Right forelimb (tissue), 1 donor: ENCODE data around the gene HIVEP2.

Source experiments
- DNase-seq: peaks from one replicate; pipeline ENCODE4 v3.0.0-alpha.2; 2018

The HIVEP2 gene

GRCh38 chr6:142838821-142839685 lies 105.9 kb downstream of the HIVEP2 start:
- no peak for DNase-seq

- no peak for DNase-seq
Measured at GRCh38 chr6:142835787-142836535, 109.0 kb downstream of the HIVEP2 start.

- no peak for DNase-seq
Measured at GRCh38 chr6:142834853-142835252, 110.1 kb downstream of the HIVEP2 start.

GRCh38 chr6:142833798-142834197 lies 111.2 kb downstream of the HIVEP2 start:
- DNase-seq: no peak

- DNase-seq: no peak
Measured at GRCh38 chr6:142833054-142833453, 111.9 kb downstream of the HIVEP2 start.

GRCh38 chr6:142830807-142831206 lies 114.2 kb downstream of the HIVEP2 start:
- no peak for DNase-seq

- DNase-seq: no peak
Measured at GRCh38 chr6:142830116-142830710, 114.8 kb downstream of the HIVEP2 start.

- DNase-seq: no peak
Measured at GRCh38 chr6:142829556-142829955, 115.4 kb downstream of the HIVEP2 start.

GRCh38 chr6:142827991-142828390 lies 117.0 kb downstream of the HIVEP2 start:
- no peak for DNase-seq

- DNase-seq: no peak
Measured at GRCh38 chr6:142827369-142827768, 117.6 kb downstream of the HIVEP2 start.

GRCh38 chr6:142825760-142826159 lies 119.2 kb downstream of the HIVEP2 start:
- no peak for DNase-seq

GRCh38 chr6:142824426-142824825 lies 120.5 kb downstream of the HIVEP2 start:
- no peak for DNase-seq

GRCh38 chr6:142823256-142823902 lies 121.6 kb downstream of the HIVEP2 start:
- DNase-seq: no peak

- DNase-seq: no peak
Measured at GRCh38 chr6:142822842-142823241, 122.1 kb downstream of the HIVEP2 start.

GRCh38 chr6:142822383-142822782 lies 122.6 kb downstream of the HIVEP2 start:
- DNase-seq: no peak

GRCh38 chr6:142821860-142822259 lies 123.1 kb downstream of the HIVEP2 start:
- DNase-seq: no peak

GRCh38 chr6:142821164-142821716 lies 123.7 kb downstream of the HIVEP2 start:
- DNase-seq: no peak

GRCh38 chr6:142820338-142821051 lies 124.5 kb downstream of the HIVEP2 start:
- DNase-seq: no peak

- peak; percentile 75 for DNase-seq
Measured at GRCh38 chr6:142819603-142820337, 125.2 kb downstream of the HIVEP2 start.

GRCh38 chr6:142816486-142816885 lies 128.5 kb downstream of the HIVEP2 start:
- DNase-seq: no peak

- no peak for DNase-seq
Measured at GRCh38 chr6:142816031-142816430, 128.9 kb downstream of the HIVEP2 start.
